Measurements from ENCODE around the gene ZNF740.

The ZNF740 gene

GRCh38 chr12:53221203-53222080 lies 40.9 kb downstream of the ZNF740 start:
- DNase-seq (ENCODE audit: low spot score in 2 of 2) = peak; percentile 47 to 89

GRCh38 chr12:53222170-53222721 lies 41.7 kb downstream of the ZNF740 start:
- Mint-ChIP-seq H3K4me1 (peaks cover 88% of the 10 kb centered on the region), H3K4me3 (peak overlapping the region; percentile 94)

More at GRCh38 chr12:53221203-53222080, 40.9 kb downstream of the ZNF740 start:
- peaks cover 38% of the 10 kb centered on the region for H3K36me3 Mint-ChIP-seq
- peak overlapping the region; percentile 94 for H3K4me3 Mint-ChIP-seq
- peak; percentile 27 for ATAC-seq
- H3K27ac Mint-ChIP-seq = peak overlapping the region; percentile 91
- H3K9me3 Mint-ChIP-seq = no peaks in the 10 kb centered on the region
- H3K4me1 Mint-ChIP-seq = peaks cover 88% of the 10 kb centered on the region

GRCh38 chr12:53222806-53223261 lies 42.3 kb downstream of the ZNF740 start:
- DNase-seq (ENCODE audit: low spot score in 2 of 2) = no peak
- H3K36me3 Mint-ChIP-seq = peaks cover 36% of the 10 kb centered on the region
- H3K4me1 Mint-ChIP-seq = peaks cover 88% of the 10 kb centered on the region
- H3K4me3 Mint-ChIP-seq = peak overlapping the region; percentile 94
- peak overlapping the region; percentile 91 for H3K27ac Mint-ChIP-seq
- H3K9me3 Mint-ChIP-seq = no peaks in the 10 kb centered on the region
- ATAC-seq = no peak

More at GRCh38 chr12:53222170-53222721, 41.7 kb downstream of the ZNF740 start:
- Mint-ChIP-seq H3K9me3 (no peaks in the 10 kb centered on the region), H3K36me3 (peaks cover 37% of the 10 kb centered on the region), H3K27ac (peak overlapping the region; percentile 91)
- DNase-seq (ENCODE audit: low spot score in 2 of 2) (no peak), ATAC-seq (no peak)

- H3K4me1 Mint-ChIP-seq = peaks cover 88% of the 10 kb centered on the region
Observed at GRCh38 chr12:53223389-53224060, 43.0 kb downstream of the ZNF740 start.

GRCh38 chr12:53224061-53224896 lies 43.8 kb downstream of the ZNF740 start:
- ATAC-seq = no peak
- Mint-ChIP-seq H3K4me1 (peaks cover 88% of the 10 kb centered on the region), H3K36me3 (peaks cover 28% of the 10 kb centered on the region), H3K27ac (peak overlapping the region; percentile 91), H3K4me3 (peak overlapping the region; percentile 94), H3K9me3 (no peaks in the 10 kb centered on the region)
- no peak for DNase-seq (ENCODE audit: low spot score in 2 of 2)

More at GRCh38 chr12:53223389-53224060, 43.0 kb downstream of the ZNF740 start:
- H3K27ac Mint-ChIP-seq = peak overlapping the region; percentile 91
- no peaks in the 10 kb centered on the region for H3K9me3 Mint-ChIP-seq
- H3K36me3 Mint-ChIP-seq = peaks cover 36% of the 10 kb centered on the region
- peak overlapping the region; percentile 94 for H3K4me3 Mint-ChIP-seq
- DNase-seq (ENCODE audit: low spot score in 2 of 2) (no peak), ATAC-seq (no peak)

- H3K27ac Mint-ChIP-seq = peak overlapping the region; percentile 91
- H3K9me3 Mint-ChIP-seq = no peaks in the 10 kb centered on the region
- H3K36me3 Mint-ChIP-seq = peaks cover 21% of the 10 kb centered on the region
- peak overlapping the region; percentile 94 for H3K4me3 Mint-ChIP-seq
- ATAC-seq (no peak), DNase-seq (ENCODE audit: low spot score in 2 of 2) (no peak)
- peaks cover 89% of the 10 kb centered on the region for H3K4me1 Mint-ChIP-seq
Observed at GRCh38 chr12:53224897-53225634, 44.5 kb downstream of the ZNF740 start.

GRCh38 chr12:53225635-53226424 lies 45.3 kb downstream of the ZNF740 start:
- Mint-ChIP-seq H3K4me3 (peak overlapping the region; percentile 94), H3K4me1 (peaks cover 95% of the 10 kb centered on the region), H3K36me3 (peaks cover 15% of the 10 kb centered on the region), H3K9me3 (no peaks in the 10 kb centered on the region), H3K27ac (peak overlapping the region; percentile 91)
- ATAC-seq (no peak), DNase-seq (ENCODE audit: low spot score in 2 of 2) (no peak)

GRCh38 chr12:53226815-53227214 lies 46.3 kb downstream of the ZNF740 start:
- Mint-ChIP-seq H3K4me1 (peaks cover 95% of the 10 kb centered on the region), H3K36me3 (peaks cover 15% of the 10 kb centered on the region), H3K4me3 (no peak overlapping the region), H3K27ac (peak overlapping the region; percentile 89), H3K9me3 (no peaks in the 10 kb centered on the region)
- no peak for DNase-seq (ENCODE audit: low spot score in 2 of 2)
- ATAC-seq = no peak

- H3K36me3 Mint-ChIP-seq = peaks cover 18% of the 10 kb centered on the region
Observed at GRCh38 chr12:53227341-53227740, 46.8 kb downstream of the ZNF740 start.

GRCh38 chr12:53227836-53228235 lies 47.3 kb downstream of the ZNF740 start:
- H3K4me3 Mint-ChIP-seq = no peak overlapping the region
- ATAC-seq (no peak), DNase-seq (ENCODE audit: low spot score in 2 of 2) (no peak)
- H3K9me3 Mint-ChIP-seq = no peaks in the 10 kb centered on the region
- H3K27ac Mint-ChIP-seq = peak overlapping the region; percentile 89
- peaks cover 23% of the 10 kb centered on the region for H3K36me3 Mint-ChIP-seq
- peaks cover 90% of the 10 kb centered on the region for H3K4me1 Mint-ChIP-seq

More at GRCh38 chr12:53227341-53227740, 46.8 kb downstream of the ZNF740 start:
- Mint-ChIP-seq H3K4me3 (no peak overlapping the region), H3K4me1 (peaks cover 90% of the 10 kb centered on the region), H3K27ac (peak overlapping the region; percentile 89), H3K9me3 (no peaks in the 10 kb centered on the region)
- no peak for ATAC-seq
- no peak for DNase-seq (ENCODE audit: low spot score in 2 of 2)

- H3K4me1 Mint-ChIP-seq = peaks cover 90% of the 10 kb centered on the region
- peak overlapping the region; percentile 89 for H3K27ac Mint-ChIP-seq
- no peaks in the 10 kb centered on the region for H3K9me3 Mint-ChIP-seq
- ATAC-seq (no peak), DNase-seq (ENCODE audit: low spot score in 2 of 2) (no peak)
- peak overlapping the region; percentile 91 for H3K4me3 Mint-ChIP-seq
- H3K36me3 Mint-ChIP-seq = peaks cover 24% of the 10 kb centered on the region
Observed at GRCh38 chr12:53229454-53229853, 48.9 kb downstream of the ZNF740 start.

GRCh38 chr12:53230108-53230845 lies 49.8 kb downstream of the ZNF740 start:
- peak overlapping the region; percentile 89 for H3K27ac Mint-ChIP-seq
- DNase-seq (ENCODE audit: low spot score in 2 of 2) = peak in 1 of 2 donors; percentile 49
- peak overlapping the region; percentile 91 for H3K4me3 Mint-ChIP-seq
- peaks cover 24% of the 10 kb centered on the region for H3K36me3 Mint-ChIP-seq
- no peak for ATAC-seq
- peaks cover 87% of the 10 kb centered on the region for H3K4me1 Mint-ChIP-seq
- H3K9me3 Mint-ChIP-seq = no peaks in the 10 kb centered on the region

- H3K4me3 Mint-ChIP-seq = peak overlapping the region; percentile 91
- no peaks in the 10 kb centered on the region for H3K9me3 Mint-ChIP-seq
- H3K36me3 Mint-ChIP-seq = peaks cover 24% of the 10 kb centered on the region
- peaks cover 89% of the 10 kb centered on the region for H3K4me1 Mint-ChIP-seq
- peak overlapping the region; percentile 89 for H3K27ac Mint-ChIP-seq
- DNase-seq (ENCODE audit: low spot score in 2 of 2) (no peak), ATAC-seq (no peak)
Observed at GRCh38 chr12:53231671-53231920, 51.1 kb downstream of the ZNF740 start.

Data from stimulated activated effector memory CD8-positive, alpha-beta T cell treated with anti-CD3 and anti-CD28 coated beads, Interleukin-12 subunit alpha, Interleukin-12 subunit beta, amount 100 ng/mL, for 72 hours (primary cell).